HCT116 (cell line): ENCODE results near the gene ANXA2.

Experiments
- CEBPB ChIP-seq: IDR thresholded peaks from 2 replicates; pipeline ENCODE4 v1.6.1; 2012; ENCODE audit warnings: low read depth
- EZH2 ChIP-seq: fragments of 200-600 bp; sonication (generic); IDR thresholded peaks from 2 replicates; pipeline ENCODE4 v1.6.1; 2017; ENCODE audit warnings: antibody characterized with exemption, mixed run types
- EZH2phosphoT487 ChIP-seq: fragments of 200-600 bp; IDR thresholded peaks from 2 replicates; pipeline ENCODE4 v1.6.1; 2018; ENCODE audit warnings: antibody characterized with exemption, borderline replicate concordance
- MAX ChIP-seq: IDR thresholded peaks from 2 replicates; pipeline ENCODE4 v1.6.1; 2012
- POLR2A ChIP-seq: IDR thresholded peaks from 2 replicates; pipeline ENCODE4 v1.7.0; 2011; ENCODE audit warnings: borderline replicate concordance; ENCODE audit not compliant: insufficient read depth, insufficient read length; ENCODE audit errors: extremely low read depth
- POLR2AphosphoS5 ChIP-seq: IDR thresholded peaks from 2 replicates; pipeline ENCODE4 v1.6.1; 2011; ENCODE audit warnings: mild to moderate bottlenecking, low read depth, low read length, moderate library complexity
- RAD21 ChIP-seq: IDR thresholded peaks from 2 replicates; pipeline ENCODE4 v1.6.1; 2012; ENCODE audit warnings: low read depth, mild to moderate bottlenecking
- SRF ChIP-seq: IDR thresholded peaks from 2 replicates; pipeline ENCODE4 v1.6.1; 2012; ENCODE audit warnings: low read depth
- YY1 ChIP-seq: IDR thresholded peaks from 2 replicates; pipeline ENCODE4 v1.6.1; 2011; ENCODE audit warnings: low read length, low read depth, moderate library complexity, mild to moderate bottlenecking; ENCODE audit not compliant: insufficient replicate concordance; ENCODE audit errors: extremely low read depth
- ZFX ChIP-seq: fragments of 450-650 bp; IDR thresholded peaks from 2 replicates; pipeline ENCODE4 v1.6.1; 2017
- TF ChIP-seq, protein P1 (sequence below), 3 experiments: fragments of 200-600 bp in 1 of 3; sonication (generic) in 1 of 3; IDR thresholded peaks in 2 of 3; conservative IDR thresholded peaks in 1 of 3; 2 replicates each; pipeline ENCODE4 v1.5.1; 2012 to 2017; ENCODE audit warnings: low read depth in 2 of 3, low read length in 2 of 3, antibody characterized with exemption in 1 of 3, borderline replicate concordance in 1 of 3, control low read depth in 1 of 3, mild to moderate bottlenecking in 1 of 3, mixed read lengths in 1 of 3, mixed run types in 1 of 3, moderate library complexity in 1 of 3; ENCODE audit not compliant: insufficient read depth in 1 of 3
- TF ChIP-seq, protein P2 (sequence below): IDR thresholded peaks from 2 replicates; pipeline ENCODE4 v1.6.1; 2012; ENCODE audit warnings: low read depth

DNA sequence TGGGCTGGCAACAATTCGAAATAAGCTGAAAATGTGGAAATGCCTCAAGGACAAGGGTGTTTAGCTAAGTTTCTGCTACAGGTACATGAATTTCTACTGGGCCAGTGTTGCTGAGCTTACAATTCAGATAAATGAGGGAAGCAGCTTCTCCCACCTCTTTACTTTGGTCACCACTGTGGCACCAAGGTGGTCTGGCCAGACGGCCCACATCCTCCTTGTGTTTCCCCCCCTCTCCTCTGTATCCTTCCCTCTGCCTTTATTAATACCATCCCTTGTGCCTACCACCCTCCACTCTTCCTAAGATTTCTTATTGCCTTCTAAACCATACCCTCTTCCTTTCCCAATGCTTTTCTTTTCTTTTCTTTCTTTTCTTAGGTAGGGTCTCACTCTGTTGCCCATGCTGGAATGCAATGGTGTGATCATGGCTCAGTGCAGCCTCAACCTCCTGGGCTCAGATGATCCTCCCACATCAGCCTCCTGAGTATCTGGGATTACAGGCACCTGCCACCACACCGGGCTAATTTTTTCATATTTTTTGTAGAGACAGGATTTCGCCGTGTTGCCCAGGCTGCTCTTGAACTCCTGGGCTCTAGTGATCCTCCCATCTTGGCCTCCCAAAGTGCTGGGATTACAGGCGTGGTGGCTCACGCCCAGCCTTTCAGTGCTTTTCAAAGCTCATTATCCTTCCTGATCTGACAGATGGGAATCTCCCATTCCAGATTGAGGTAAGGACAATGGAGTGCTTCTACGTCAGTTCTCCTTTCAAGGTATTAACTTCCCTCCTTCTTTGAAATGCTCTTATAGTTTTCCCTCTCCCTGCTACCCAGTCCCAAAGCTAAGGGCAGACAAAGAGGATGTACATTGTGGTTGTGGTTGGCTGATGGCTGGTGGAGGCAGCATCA lies 14.8 kb downstream of the ANXA2 start:
- TF ChIP-seq, protein P1, sequence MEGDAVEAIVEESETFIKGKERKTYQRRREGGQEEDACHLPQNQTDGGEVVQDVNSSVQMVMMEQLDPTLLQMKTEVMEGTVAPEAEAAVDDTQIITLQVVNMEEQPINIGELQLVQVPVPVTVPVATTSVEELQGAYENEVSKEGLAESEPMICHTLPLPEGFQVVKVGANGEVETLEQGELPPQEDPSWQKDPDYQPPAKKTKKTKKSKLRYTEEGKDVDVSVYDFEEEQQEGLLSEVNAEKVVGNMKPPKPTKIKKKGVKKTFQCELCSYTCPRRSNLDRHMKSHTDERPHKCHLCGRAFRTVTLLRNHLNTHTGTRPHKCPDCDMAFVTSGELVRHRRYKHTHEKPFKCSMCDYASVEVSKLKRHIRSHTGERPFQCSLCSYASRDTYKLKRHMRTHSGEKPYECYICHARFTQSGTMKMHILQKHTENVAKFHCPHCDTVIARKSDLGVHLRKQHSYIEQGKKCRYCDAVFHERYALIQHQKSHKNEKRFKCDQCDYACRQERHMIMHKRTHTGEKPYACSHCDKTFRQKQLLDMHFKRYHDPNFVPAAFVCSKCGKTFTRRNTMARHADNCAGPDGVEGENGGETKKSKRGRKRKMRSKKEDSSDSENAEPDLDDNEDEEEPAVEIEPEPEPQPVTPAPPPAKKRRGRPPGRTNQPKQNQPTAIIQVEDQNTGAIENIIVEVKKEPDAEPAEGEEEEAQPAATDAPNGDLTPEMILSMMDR (IDR thresholded peaks at IDR 0.05 in 2 of 3, conservative IDR thresholded peaks at IDR 0.05 in 1 of 3; ENCODE audit: borderline replicate concordance in 1 of 3, insufficient read depth in 1 of 3, low read depth in 2 of 3, low read length in 2 of 3) = no peak
- TF ChIP-seq MAX = no peak
- TF ChIP-seq EZH2 = no peak
- TF ChIP-seq, protein P2, sequence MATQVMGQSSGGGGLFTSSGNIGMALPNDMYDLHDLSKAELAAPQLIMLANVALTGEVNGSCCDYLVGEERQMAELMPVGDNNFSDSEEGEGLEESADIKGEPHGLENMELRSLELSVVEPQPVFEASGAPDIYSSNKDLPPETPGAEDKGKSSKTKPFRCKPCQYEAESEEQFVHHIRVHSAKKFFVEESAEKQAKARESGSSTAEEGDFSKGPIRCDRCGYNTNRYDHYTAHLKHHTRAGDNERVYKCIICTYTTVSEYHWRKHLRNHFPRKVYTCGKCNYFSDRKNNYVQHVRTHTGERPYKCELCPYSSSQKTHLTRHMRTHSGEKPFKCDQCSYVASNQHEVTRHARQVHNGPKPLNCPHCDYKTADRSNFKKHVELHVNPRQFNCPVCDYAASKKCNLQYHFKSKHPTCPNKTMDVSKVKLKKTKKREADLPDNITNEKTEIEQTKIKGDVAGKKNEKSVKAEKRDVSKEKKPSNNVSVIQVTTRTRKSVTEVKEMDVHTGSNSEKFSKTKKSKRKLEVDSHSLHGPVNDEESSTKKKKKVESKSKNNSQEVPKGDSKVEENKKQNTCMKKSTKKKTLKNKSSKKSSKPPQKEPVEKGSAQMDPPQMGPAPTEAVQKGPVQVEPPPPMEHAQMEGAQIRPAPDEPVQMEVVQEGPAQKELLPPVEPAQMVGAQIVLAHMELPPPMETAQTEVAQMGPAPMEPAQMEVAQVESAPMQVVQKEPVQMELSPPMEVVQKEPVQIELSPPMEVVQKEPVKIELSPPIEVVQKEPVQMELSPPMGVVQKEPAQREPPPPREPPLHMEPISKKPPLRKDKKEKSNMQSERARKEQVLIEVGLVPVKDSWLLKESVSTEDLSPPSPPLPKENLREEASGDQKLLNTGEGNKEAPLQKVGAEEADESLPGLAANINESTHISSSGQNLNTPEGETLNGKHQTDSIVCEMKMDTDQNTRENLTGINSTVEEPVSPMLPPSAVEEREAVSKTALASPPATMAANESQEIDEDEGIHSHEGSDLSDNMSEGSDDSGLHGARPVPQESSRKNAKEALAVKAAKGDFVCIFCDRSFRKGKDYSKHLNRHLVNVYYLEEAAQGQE = no peak
- no peak for TF ChIP-seq POLR2A
- TF ChIP-seq POLR2AphosphoS5 = no peak
- TF ChIP-seq CEBPB = no peak
- no peak for TF ChIP-seq YY1
- TF ChIP-seq EZH2phosphoT487 = no peak
- no peak for TF ChIP-seq SRF
- no peak for TF ChIP-seq RAD21
- TF ChIP-seq ZFX = no peak
